Neural progenitor cell (in vitro differentiated cells): ENCODE data around the gene KIT.

Experiments
- EZH2 ChIP-seq: fragments of 200-600 bp; sonication (generic); IDR thresholded peaks from 2 replicates; pipeline ENCODE4 v1.6.1; 2017; ENCODE audit warnings: antibody characterized with exemption, mild to moderate bottlenecking, moderate library complexity
- EZH2phosphoT487 ChIP-seq: fragments of 200-600 bp; sonication (generic); IDR thresholded peaks from 2 replicates; pipeline ENCODE4 v1.6.1; 2017; ENCODE audit warnings: antibody characterized with exemption
- TF ChIP-seq, protein P1 (sequence below): fragments of 200-600 bp; sonication (generic); IDR thresholded peaks from 2 replicates; pipeline ENCODE4 v1.5.1; 2017; ENCODE audit warnings: antibody characterized with exemption, mild to moderate bottlenecking

- TF ChIP-seq, protein P1, sequence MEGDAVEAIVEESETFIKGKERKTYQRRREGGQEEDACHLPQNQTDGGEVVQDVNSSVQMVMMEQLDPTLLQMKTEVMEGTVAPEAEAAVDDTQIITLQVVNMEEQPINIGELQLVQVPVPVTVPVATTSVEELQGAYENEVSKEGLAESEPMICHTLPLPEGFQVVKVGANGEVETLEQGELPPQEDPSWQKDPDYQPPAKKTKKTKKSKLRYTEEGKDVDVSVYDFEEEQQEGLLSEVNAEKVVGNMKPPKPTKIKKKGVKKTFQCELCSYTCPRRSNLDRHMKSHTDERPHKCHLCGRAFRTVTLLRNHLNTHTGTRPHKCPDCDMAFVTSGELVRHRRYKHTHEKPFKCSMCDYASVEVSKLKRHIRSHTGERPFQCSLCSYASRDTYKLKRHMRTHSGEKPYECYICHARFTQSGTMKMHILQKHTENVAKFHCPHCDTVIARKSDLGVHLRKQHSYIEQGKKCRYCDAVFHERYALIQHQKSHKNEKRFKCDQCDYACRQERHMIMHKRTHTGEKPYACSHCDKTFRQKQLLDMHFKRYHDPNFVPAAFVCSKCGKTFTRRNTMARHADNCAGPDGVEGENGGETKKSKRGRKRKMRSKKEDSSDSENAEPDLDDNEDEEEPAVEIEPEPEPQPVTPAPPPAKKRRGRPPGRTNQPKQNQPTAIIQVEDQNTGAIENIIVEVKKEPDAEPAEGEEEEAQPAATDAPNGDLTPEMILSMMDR, result no peak
- TF ChIP-seq EZH2phosphoT487 (no peak), EZH2 (no peak)
Measured at GRCh38 chr4:54626113-54626512, 31.6 kb upstream of the KIT start.
